Measurements from ENCODE around the gene MEIS1. TPM values are rescaled to one million over a fixed set of nuclear protein-coding genes. Genes with fewer than 3 reads are reported as not detected.

Gene MEIS1
- total RNA-seq, 4 donors from 2014 or later: 25.9 to 129 (median 28.8) TPM

DNA sequence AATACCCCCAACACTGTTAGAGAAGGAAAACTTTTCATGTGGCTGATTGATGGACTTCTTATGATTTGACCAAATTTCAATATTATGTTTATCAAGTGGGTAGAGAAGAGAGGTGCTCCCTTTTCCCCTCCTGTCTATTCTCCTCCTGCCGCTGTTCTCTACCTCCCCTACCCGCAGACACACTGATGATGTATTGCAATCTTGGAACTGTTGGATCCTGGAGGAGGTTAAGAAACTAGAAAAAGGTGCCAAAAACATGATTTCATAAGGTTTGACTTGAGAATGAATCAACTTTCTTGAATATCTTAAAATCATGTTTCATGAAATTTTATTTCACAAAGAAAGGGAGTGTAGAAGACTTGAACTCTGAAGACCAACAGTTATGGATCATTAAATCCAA, 125.8 kb downstream of the MEIS1 start:
- 84 to 94% methylated on average over 2 of the region's 2 CpGs for WGBS, 2 donors (ENCODE audit: low coverage in 1 of 2)
- no peak for DNase-seq
- Histone ChIP-seq H3K27me3 (no peaks in the 10 kb centered on the region), H3K36me3 (no peaks in the 10 kb centered on the region), H3K4me3 (no peak overlapping the region), H3K4me1 (peaks cover 0 to 30% (median 0%) of the 10 kb centered on the region in 4 donors), H3K9me3 (no peaks in the 10 kb centered on the region), H3K27ac (peak overlapping the region in 2 of 4 donors; percentile 65 to 69)
- in situ Hi-C loops (cut with MboI; ENCODE audit: low pct_ligation_motif_present in 1 of 4, low pct_unique_long_range_greater_than_20kb in 1 of 4, low sequenced_read_pairs in 3 of 4) (no loop called here), intact Hi-C loops (cut with DNase I; ENCODE audit: low total_unique reads) (no loop called here)
- TF ChIP-seq, protein P1, sequence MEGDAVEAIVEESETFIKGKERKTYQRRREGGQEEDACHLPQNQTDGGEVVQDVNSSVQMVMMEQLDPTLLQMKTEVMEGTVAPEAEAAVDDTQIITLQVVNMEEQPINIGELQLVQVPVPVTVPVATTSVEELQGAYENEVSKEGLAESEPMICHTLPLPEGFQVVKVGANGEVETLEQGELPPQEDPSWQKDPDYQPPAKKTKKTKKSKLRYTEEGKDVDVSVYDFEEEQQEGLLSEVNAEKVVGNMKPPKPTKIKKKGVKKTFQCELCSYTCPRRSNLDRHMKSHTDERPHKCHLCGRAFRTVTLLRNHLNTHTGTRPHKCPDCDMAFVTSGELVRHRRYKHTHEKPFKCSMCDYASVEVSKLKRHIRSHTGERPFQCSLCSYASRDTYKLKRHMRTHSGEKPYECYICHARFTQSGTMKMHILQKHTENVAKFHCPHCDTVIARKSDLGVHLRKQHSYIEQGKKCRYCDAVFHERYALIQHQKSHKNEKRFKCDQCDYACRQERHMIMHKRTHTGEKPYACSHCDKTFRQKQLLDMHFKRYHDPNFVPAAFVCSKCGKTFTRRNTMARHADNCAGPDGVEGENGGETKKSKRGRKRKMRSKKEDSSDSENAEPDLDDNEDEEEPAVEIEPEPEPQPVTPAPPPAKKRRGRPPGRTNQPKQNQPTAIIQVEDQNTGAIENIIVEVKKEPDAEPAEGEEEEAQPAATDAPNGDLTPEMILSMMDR (IDR thresholded peaks at IDR 0.05): no peak
- TF ChIP-seq POLR2A (IDR thresholded peaks at IDR 0.05) (no peak), POLR2AphosphoS5 (IDR thresholded peaks at IDR 0.05) (no peak), EP300 (IDR thresholded peaks at IDR 0.05; ENCODE audit: low read depth) (no peak)

DNA sequence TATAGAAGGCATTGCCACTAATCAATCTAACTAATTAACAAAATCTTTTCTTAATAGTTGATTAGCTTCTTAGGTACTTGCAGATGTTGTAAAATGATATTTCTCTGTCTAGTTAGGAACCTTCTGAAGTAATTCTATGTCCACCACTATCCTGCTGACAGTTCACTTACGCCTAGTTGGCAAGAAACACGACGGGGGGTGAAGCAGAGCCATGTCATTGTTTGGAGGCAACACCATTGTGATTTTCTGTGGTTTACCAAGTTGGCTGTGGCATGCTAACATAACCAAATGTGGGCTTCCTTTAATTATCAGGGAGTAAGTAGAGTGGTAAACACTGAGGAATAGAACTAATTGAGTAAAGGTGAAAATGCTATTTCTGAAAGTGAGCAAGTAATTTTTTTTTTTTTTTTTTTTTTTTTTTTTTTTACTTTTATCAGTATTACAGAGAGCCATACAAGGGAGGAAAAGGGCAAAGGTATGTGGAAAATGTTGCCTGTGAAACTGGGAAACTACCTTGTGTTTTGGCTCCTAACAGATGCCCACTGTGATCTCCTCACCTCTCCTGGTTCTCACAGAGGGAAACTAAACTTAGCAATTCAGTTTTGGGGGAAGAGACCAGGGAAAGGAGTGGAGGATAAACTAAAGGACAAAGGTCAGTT, 126.8 kb downstream of the MEIS1 start:
- WGBS, 2 donors (ENCODE audit: low coverage in 1 of 2): 35% methylated on average over 3 of the region's 3 CpGs; no CpG with 5 or more reads in 1 of the 2 donors
- in situ Hi-C loops (cut with MboI; ENCODE audit: low pct_ligation_motif_present in 1 of 4, low pct_unique_long_range_greater_than_20kb in 1 of 4, low sequenced_read_pairs in 3 of 4): no loop called here
- intact Hi-C loops (cut with DNase I; ENCODE audit: low total_unique reads): no loop called here
- TF ChIP-seq POLR2A (IDR thresholded peaks at IDR 0.05) (no peak), EP300 (IDR thresholded peaks at IDR 0.05; ENCODE audit: low read depth) (no peak), POLR2AphosphoS5 (IDR thresholded peaks at IDR 0.05) (no peak)
- TF ChIP-seq, protein P1 (IDR thresholded peaks at IDR 0.05): no peak
- Histone ChIP-seq H3K27ac (peak overlapping the region; percentile 46 to 69 (median 56)), H3K4me3 (no peak overlapping the region), H3K9me3 (no peaks in the 10 kb centered on the region), H3K4me1 (peaks cover 0 to 22% (median 0%) of the 10 kb centered on the region in 4 donors), H3K27me3 (no peaks in the 10 kb centered on the region), H3K36me3 (no peaks in the 10 kb centered on the region)
- DNase-seq: no peak

DNA sequence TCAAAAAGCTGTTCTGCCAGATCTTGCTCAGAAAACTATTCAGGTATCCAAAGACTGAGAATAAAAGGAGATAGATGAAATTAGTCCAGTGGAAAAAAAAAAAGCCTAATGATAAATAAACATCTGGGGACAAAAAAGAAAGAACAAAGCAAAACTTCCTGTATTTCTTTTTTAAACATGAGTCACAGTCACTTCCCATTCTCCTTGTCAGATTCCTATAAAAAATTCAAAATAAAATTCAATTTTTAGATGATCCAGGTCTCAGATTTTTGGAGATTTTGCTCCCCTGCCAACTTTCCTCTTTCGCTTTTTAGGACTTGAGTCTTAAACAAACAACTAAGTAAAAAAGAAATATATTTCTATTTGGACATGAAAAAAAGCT, 127.4 kb downstream of the MEIS1 start:
- peak overlapping the region; percentile 46 to 69 (median 56) for H3K27ac ChIP-seq
- TF ChIP-seq EP300 (IDR thresholded peaks at IDR 0.05; ENCODE audit: low read depth): no peak
- TF ChIP-seq, protein P1 (IDR thresholded peaks at IDR 0.05): no peak
- no peak for TF ChIP-seq POLR2A (IDR thresholded peaks at IDR 0.05)
- no peak for TF ChIP-seq POLR2AphosphoS5 (IDR thresholded peaks at IDR 0.05)
- in situ Hi-C loops (cut with MboI; ENCODE audit: low pct_ligation_motif_present in 1 of 4, low pct_unique_long_range_greater_than_20kb in 1 of 4, low sequenced_read_pairs in 3 of 4): no loop called here
- 27 to 41% methylated on average over 1 of the region's 1 CpG for WGBS, 2 donors (ENCODE audit: low coverage in 1 of 2)
- intact Hi-C loops (cut with DNase I; ENCODE audit: low total_unique reads): no loop called here
- no peaks in the 10 kb centered on the region for H3K36me3 ChIP-seq
- no peaks in the 10 kb centered on the region for H3K27me3 ChIP-seq
- H3K4me3 ChIP-seq: no peak overlapping the region
- H3K4me1 ChIP-seq: peaks cover 0 to 22% (median 0%) of the 10 kb centered on the region in 4 donors
- H3K9me3 ChIP-seq: no peaks in the 10 kb centered on the region
- DNase-seq: no peak

DNA sequence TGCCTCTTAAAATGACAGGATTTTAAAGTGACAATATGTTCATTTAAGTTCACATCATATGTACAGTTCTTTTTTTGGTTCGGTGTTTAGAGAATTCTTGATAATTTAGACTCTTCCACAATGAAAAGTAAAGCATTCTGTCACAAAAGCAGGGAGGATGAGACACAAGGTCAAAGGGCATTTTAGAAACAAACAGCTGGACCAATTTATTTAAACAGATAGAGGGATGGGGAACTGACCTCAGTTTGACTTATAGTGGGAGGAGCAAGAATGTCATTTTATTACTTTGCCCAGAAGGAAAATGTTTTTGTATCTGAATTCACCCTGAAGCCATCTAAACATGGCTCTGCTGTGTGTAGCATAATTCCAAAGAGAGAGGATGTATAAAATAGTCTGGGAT, 128.5 kb downstream of the MEIS1 start:
- no peaks in the 10 kb centered on the region for H3K9me3 ChIP-seq
- no peaks in the 10 kb centered on the region for H3K36me3 ChIP-seq
- TF ChIP-seq POLR2A (IDR thresholded peaks at IDR 0.05) (no peak), POLR2AphosphoS5 (IDR thresholded peaks at IDR 0.05) (no peak), EP300 (IDR thresholded peaks at IDR 0.05; ENCODE audit: low read depth) (no peak)
- TF ChIP-seq, protein P1 (IDR thresholded peaks at IDR 0.05): no peak
- intact Hi-C loops (cut with DNase I; ENCODE audit: low total_unique reads) (no loop called here), in situ Hi-C loops (cut with MboI; ENCODE audit: low pct_ligation_motif_present in 1 of 4, low pct_unique_long_range_greater_than_20kb in 1 of 4, low sequenced_read_pairs in 3 of 4) (no loop called here)
- no peak for DNase-seq
- WGBS, 2 donors (ENCODE audit: low coverage in 1 of 2): 63 to 70% methylated on average over 1 of the region's 1 CpG
- peak overlapping the region in 1 of 4 donors; percentile 48 for H3K27ac ChIP-seq
- peaks cover 0 to 24% (median 0%) of the 10 kb centered on the region in 4 donors for H3K4me1 ChIP-seq
- no peak overlapping the region for H3K4me3 ChIP-seq
- H3K27me3 ChIP-seq: no peaks in the 10 kb centered on the region

Measured in transverse colon (tissue), 4 donors.